K562 treated with DMSO at 1 percent for 4 hours (cell line): Measurements from ENCODE around the gene FGD5. TPM values are rescaled to one million over a fixed set of nuclear protein-coding genes. Genes with fewer than 3 reads are reported as not detected.

Experiments
- total RNA-seq: library from RNA; unstranded; fragments of 300-600 nt; gene quantifications from 2 replicates; pipeline ENCODE4 v1.2.3, GENCODE V29; 2022; ENCODE audit not compliant: insufficient read depth

FGD5 gene, protein sequence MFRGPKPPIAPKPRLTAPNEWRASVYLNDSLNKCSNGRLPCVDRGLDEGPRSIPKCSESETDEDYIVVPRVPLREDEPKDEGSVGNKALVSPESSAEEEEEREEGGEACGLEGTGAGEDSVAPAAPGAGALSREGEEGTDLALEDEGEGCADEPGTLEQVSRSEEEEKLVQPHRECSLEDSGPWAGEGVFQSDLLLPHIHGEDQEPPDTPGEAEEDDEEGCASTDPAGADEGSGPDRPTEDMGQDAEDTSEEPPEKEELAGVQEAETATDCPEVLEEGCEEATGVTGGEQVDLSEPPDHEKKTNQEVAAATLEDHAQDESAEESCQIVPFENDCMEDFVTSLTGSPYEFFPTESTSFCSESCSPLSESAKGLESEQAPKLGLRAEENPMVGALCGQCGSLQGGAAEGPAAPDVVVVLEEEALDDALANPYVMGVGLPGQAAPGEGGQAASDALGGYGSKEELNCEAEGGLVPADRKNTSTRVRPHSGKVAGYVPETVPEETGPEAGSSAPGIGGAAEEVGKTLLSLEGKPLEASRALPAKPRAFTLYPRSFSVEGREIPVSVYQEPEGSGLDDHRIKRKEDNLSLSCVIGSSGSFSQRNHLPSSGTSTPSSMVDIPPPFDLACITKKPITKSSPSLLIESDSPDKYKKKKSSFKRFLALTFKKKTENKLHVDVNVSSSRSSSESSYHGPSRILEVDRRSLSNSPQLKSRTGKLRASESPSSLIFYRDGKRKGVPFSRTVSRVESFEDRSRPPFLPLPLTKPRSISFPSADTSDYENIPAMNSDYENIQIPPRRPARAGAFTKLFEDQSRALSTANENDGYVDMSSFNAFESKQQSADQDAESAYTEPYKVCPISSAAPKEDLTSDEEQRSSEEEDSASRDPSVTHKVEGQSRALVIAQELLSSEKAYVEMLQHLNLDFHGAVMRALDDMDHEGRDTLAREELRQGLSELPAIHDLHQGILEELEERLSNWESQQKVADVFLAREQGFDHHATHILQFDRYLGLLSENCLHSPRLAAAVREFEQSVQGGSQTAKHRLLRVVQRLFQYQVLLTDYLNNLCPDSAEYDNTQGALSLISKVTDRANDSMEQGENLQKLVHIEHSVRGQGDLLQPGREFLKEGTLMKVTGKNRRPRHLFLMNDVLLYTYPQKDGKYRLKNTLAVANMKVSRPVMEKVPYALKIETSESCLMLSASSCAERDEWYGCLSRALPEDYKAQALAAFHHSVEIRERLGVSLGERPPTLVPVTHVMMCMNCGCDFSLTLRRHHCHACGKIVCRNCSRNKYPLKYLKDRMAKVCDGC (N-terminal part only)
- not detected in 2 replicates for total RNA-seq

DNA sequence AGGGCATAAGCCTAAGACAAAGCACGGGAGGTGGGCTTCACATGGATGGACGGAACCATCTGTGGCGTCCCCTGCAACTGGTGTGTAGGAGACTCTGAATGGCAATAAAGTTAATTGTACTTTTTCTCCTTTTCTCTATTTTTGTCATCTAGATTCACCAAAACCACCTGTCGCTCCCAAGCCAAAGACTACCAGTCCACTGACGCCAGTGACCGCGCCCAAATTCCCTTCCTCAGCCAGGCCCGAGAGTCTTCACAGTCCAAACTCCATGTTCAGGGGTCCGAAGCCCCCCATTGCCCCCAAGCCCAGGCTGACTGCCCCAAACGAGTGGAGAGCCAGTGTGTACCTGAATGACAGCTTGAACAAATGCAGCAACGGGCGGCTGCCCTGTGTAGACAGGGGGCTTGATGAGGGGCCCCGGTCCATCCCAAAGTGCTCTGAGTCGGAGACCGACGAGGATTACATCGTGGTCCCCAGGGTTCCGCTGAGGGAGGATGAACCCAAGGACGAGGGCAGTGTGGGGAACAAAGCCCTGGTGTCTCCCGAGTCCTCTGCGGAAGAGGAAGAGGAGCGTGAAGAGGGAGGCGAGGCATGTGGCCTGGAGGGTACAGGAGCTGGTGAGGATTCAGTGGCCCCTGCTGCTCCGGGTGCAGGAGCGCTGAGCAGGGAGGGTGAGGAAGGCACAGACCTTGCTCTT lies at the start of gene FGD5:
Gene FGD5, plus strand, starts transcription at position 159 of the 697 bp plus-strand sequence. Its CDS starts 110 bp downstream, at position 269.

DNA sequence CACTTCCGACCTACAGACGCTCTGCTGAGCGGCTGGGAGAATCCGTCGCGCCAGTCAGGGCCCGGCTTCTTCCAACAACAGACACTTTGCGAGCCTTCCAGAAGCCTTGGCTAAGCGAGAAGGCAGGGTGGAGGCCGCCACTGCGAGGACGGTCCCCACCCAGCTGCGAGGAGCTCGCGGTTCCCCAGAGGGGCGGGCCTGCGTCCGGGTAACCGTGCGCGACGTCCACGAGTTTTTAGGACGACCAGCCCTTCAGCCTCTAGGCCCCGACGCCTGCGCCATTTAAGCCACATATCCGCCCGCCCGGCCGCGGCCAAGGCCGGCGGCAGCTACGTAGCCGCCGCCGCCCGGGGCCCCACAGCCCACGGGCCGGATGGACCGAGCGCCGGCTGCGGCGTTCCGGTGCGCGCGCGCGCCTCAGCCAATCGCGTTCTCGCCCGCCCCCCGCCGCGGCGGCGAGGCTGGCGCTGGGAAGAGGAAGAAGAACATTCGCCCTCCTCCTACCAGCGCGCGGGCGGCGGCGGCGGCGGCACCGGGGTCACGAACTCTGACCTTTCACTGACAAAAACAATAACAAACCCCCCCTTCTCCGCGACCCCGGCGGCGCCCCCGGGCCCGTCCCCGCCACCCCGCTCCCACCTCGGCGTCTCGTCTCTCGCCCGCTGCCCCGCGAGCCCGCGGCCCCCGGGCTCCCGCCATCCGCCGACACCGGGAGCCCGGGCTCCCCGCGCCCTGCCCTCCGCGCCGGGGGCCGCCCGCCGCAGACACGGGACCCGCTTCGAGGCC lies 128.5 kb downstream of the FGD5 start, which contains the start of gene NR2C2:
Gene NR2C2, plus strand, starts transcription at position 484 of the 786 bp plus-strand sequence. CDS start 56,332 bp downstream, outside the sequence.

Other genes starting within 250 kb of the FGD5 start
- gene CCDC174, start 167.2 kb upstream of the FGD5 start, total RNA-seq, result 13.8 and 20.9 TPM in 2 replicates
- 1.2 TPM in 1 of 2 replicates, not detected in the other for gene C3orf20, start 143.8 kb upstream of the FGD5 start, total RNA-seq
- gene NR2C2, start 128.6 kb downstream of the FGD5 start, total RNA-seq, result 23.3 and 40.8 TPM in 2 replicates
- 32.2 and 32.3 TPM in 2 replicates for gene MRPS25, start 246.4 kb downstream of the FGD5 start, total RNA-seq